H9 (cell line): ENCODE data around the gene CBFA2T2. TPM values are rescaled to one million over a fixed set of nuclear protein-coding genes. Genes with fewer than 3 reads are reported as not detected.

Experiments
- DNase-seq: peaks from one replicate; pipeline ENCODE4 v3.0.0-alpha.2; 2017
- H2AFZ ChIP-seq: one replicate; pipeline ENCODE4 v1.6.1; 2013; ENCODE audit warnings: mild to moderate bottlenecking, low read length, control low read depth, moderate library complexity
- H2AK5ac ChIP-seq: 2 replicates; pipeline ENCODE4 v1.6.1; 2013; ENCODE audit warnings: low read length, control low read depth, mixed read lengths; ENCODE audit not compliant: insufficient read length
- H2BK120ac ChIP-seq: one replicate; pipeline ENCODE4 v1.6.1; 2013; ENCODE audit warnings: low read depth, mild to moderate bottlenecking, low read length, control low read depth, inconsistent platforms; ENCODE audit not compliant: poor library complexity, severe bottlenecking
- H2BK12ac ChIP-seq: 2 replicates; pipeline ENCODE4 v1.6.1; 2013; ENCODE audit warnings: low read length, control low read depth, mixed read lengths, low read depth; ENCODE audit not compliant: insufficient read length
- H2BK15ac ChIP-seq: 2 replicates; pipeline ENCODE4 v1.6.1; 2013; ENCODE audit warnings: low read depth, low read length, control low read depth
- H2BK20ac ChIP-seq: one replicate; pipeline ENCODE4 v1.6.1; 2013; ENCODE audit warnings: low read depth, mild to moderate bottlenecking, low read length, control low read depth, inconsistent platforms; ENCODE audit not compliant: poor library complexity, severe bottlenecking
- H2BK5ac ChIP-seq: 2 replicates; pipeline ENCODE4 v1.6.1; 2013; ENCODE audit warnings: low read length, control low read depth, mixed read lengths; ENCODE audit not compliant: insufficient read length
- H3K14ac ChIP-seq: 2 replicates; pipeline ENCODE4 v1.6.1; 2013; ENCODE audit warnings: low read length, control low read depth; ENCODE audit not compliant: insufficient read depth
- H3K18ac ChIP-seq: 2 replicates; pipeline ENCODE4 v1.6.1; 2013; ENCODE audit warnings: low read depth, mild to moderate bottlenecking, mixed read lengths, low read length, control low read depth; ENCODE audit not compliant: insufficient read length
- H3K23ac ChIP-seq: 2 replicates; pipeline ENCODE4 v1.6.1; 2013; ENCODE audit warnings: low read length, control low read depth, mixed read lengths, low read depth; ENCODE audit not compliant: insufficient read length
- H3K23me2 ChIP-seq: 2 replicates; pipeline ENCODE4 v1.6.1; 2013; ENCODE audit warnings: low read depth, mild to moderate bottlenecking, mixed read lengths, low read length, control low read depth; ENCODE audit not compliant: insufficient read length, poor library complexity, severe bottlenecking
- H3K27ac ChIP-seq: 2 replicates; pipeline ENCODE4 v1.5.1; 2013; ENCODE audit warnings: low read length, control low read depth, mixed read lengths, low read depth; ENCODE audit not compliant: insufficient read length
- H3K27me3 ChIP-seq: 2 replicates; pipeline ENCODE4 v1.6.1; 2013; ENCODE audit warnings: low read length, control low read depth, inconsistent platforms; ENCODE audit not compliant: insufficient read depth
- H3K4ac ChIP-seq: 2 replicates; pipeline ENCODE4 v1.6.1; 2013; ENCODE audit warnings: low read depth, mild to moderate bottlenecking, control low read depth, inconsistent platforms, low read length, moderate library complexity
- H3K4me1 ChIP-seq: 2 replicates; pipeline ENCODE4 v1.6.1; 2013; ENCODE audit warnings: low read length, control low read depth, inconsistent platforms; ENCODE audit not compliant: insufficient read depth
- H3K4me2 ChIP-seq: 2 replicates; pipeline ENCODE4 v1.6.1; 2013; ENCODE audit warnings: low read length, control low read depth, mixed read lengths; ENCODE audit not compliant: insufficient read length, insufficient read depth
- H3K56ac ChIP-seq: 2 replicates; pipeline ENCODE4 v1.6.1; 2013; ENCODE audit warnings: low read depth, mild to moderate bottlenecking, mixed read lengths, low read length, control low read depth; ENCODE audit not compliant: insufficient read length
- H3K79me1 ChIP-seq: 2 replicates; pipeline ENCODE4 v1.6.1; 2013; ENCODE audit warnings: low read depth, mild to moderate bottlenecking, moderate library complexity, low read length, control low read depth, inconsistent platforms; ENCODE audit not compliant: insufficient read depth, poor library complexity, severe bottlenecking
- H3K79me2 ChIP-seq: 2 replicates; pipeline ENCODE4 v1.6.1; 2013; ENCODE audit warnings: low read length, control low read depth, inconsistent platforms; ENCODE audit not compliant: insufficient read depth
- H3K9ac ChIP-seq: 2 replicates; pipeline ENCODE4 v1.6.1; 2013; ENCODE audit warnings: low read length, control low read depth, mixed read lengths; ENCODE audit not compliant: insufficient read length; ENCODE audit errors: extremely low read depth
- H3K9me3 ChIP-seq: one replicate; pipeline ENCODE4 v1.6.1; 2013; ENCODE audit warnings: low read depth, low read length, inconsistent platforms; ENCODE audit not compliant: control insufficient read depth
- H3T11ph ChIP-seq: one replicate; pipeline ENCODE4 v1.6.1; 2013; ENCODE audit warnings: mild to moderate bottlenecking, low read length, control low read depth, inconsistent platforms
- H4K20me1 ChIP-seq: one replicate; pipeline ENCODE4 v1.6.1; 2013; ENCODE audit not compliant: control insufficient read depth, insufficient read length, insufficient read depth
- H4K5ac ChIP-seq: 2 replicates; pipeline ENCODE4 v1.6.1; 2013; ENCODE audit warnings: low read depth, mild to moderate bottlenecking, mixed read lengths, low read length, control low read depth; ENCODE audit not compliant: insufficient read length
- H4K8ac ChIP-seq: replicated peaks from 2 replicates; pipeline ENCODE4 v1.6.1; 2013; ENCODE audit warnings: low read length, control low read depth, mixed read lengths, low read depth; ENCODE audit not compliant: insufficient read length
- H4K91ac ChIP-seq: 2 replicates; pipeline ENCODE4 v1.6.1; 2013; ENCODE audit warnings: low read depth, mild to moderate bottlenecking, moderate library complexity, mixed read lengths, low read length, control low read depth; ENCODE audit not compliant: insufficient read length
- H3K27ac Mint-ChIP-seq, 3 experiments: 2 replicates in 2 of 3; 3 replicates in 1 of 3; pipeline ENCODE4 v1.8.0; 2020 to 2021; ENCODE audit warnings: mixed read lengths in 3 of 3, mild to moderate bottlenecking in 1 of 3, moderate library complexity in 1 of 3
- H3K27me3 Mint-ChIP-seq: 2 replicates; pipeline ENCODE4 v1.8.0; 2021; ENCODE audit warnings: low read depth, mild to moderate bottlenecking, moderate library complexity, mixed read lengths
- H3K36me3 Mint-ChIP-seq, 3 experiments: 2 replicates in 2 of 3; 3 replicates in 1 of 3; pipeline ENCODE4 v1.8.0; 2020 to 2021; ENCODE audit warnings: low read depth in 3 of 3, mixed read lengths in 3 of 3; ENCODE audit not compliant: insufficient read depth in 1 of 3
- H3K4me1 Mint-ChIP-seq, 2 experiments: 2 replicates each; pipeline ENCODE4 v1.8.0; 2020; ENCODE audit warnings: mixed read lengths in 2 of 2
- H3K4me3 Mint-ChIP-seq, 2 experiments: 2 replicates in 1 of 2; 3 replicates in 1 of 2; pipeline ENCODE4 v1.8.0; 2020 to 2021; ENCODE audit warnings: mild to moderate bottlenecking in 2 of 2, mixed read lengths in 2 of 2, moderate library complexity in 1 of 2
- H3K9me3 Mint-ChIP-seq, 2 experiments: 2 replicates in 1 of 2; 3 replicates in 1 of 2; pipeline ENCODE4 v1.8.0; 2020; ENCODE audit warnings: mild to moderate bottlenecking in 2 of 2, mixed read lengths in 2 of 2, moderate library complexity in 1 of 2
- CTCF ChIP-seq: fragments of 200-600 bp; sonication (generic); conservative IDR thresholded peaks from 3 replicates; pipeline ENCODE4 v1.8.0; 2021; ENCODE audit warnings: antibody characterized with exemption, mild to moderate bottlenecking
- WGBS: extraction: QIAGEN DNeasy Blood & Tissue Kit; methylation state at CpG from one replicate; pipeline ENCODE4 v1.1.7; 2013; ENCODE audit warnings: missing lambda C conversion rate, low lambda C conversion rate, mixed read lengths; ENCODE audit not compliant: insufficient read length; ENCODE audit errors: extremely low coverage; 5-methylcytosine and 5-hydroxymethylcytosine counted together
- total RNA-seq: library from RNA; stranded (reverse); gene quantifications from 2 replicates; pipeline ENCODE4 v1.2.1, GENCODE V29; 2021

CBFA2T2 gene
- total RNA-seq, 1 experiment from 2014 or later, result 11.2 TPM

- Histone ChIP-seq H3K79me1 (no peaks in the 10 kb centered on the region), H2BK20ac (no peak overlapping the region), H3K9ac (no peak overlapping the region), H2BK12ac (no peak overlapping the region), H3K4ac (no peak overlapping the region), H2BK5ac (no peak overlapping the region), H2AK5ac (no peak overlapping the region), H3K9me3 (no peaks in the 10 kb centered on the region), H3K79me2 (no peaks in the 10 kb centered on the region), H3T11ph (no peak overlapping the region), H4K20me1 (no peaks in the 10 kb centered on the region), H3K27me3 (no peaks in the 10 kb centered on the region), H3K27ac (no peak overlapping the region), H4K8ac (no peak overlapping the region), H3K23ac (no peak overlapping the region), H2BK120ac (no peak overlapping the region), H4K5ac (no peak overlapping the region), H2BK15ac (no peak overlapping the region), H3K18ac (no peak overlapping the region), H3K4me1 (no peaks in the 10 kb centered on the region), H4K91ac (no peak overlapping the region), H3K56ac (no peak overlapping the region), H3K4me2 (no peak overlapping the region), H3K14ac (no peak overlapping the region), H3K23me2 (no peaks in the 10 kb centered on the region), H2AFZ (no peak overlapping the region)
- H3K4me3 Mint-ChIP-seq, result no peak overlapping the region
- no peaks in the 10 kb centered on the region for H3K27me3 Mint-ChIP-seq
- peaks cover 0 to under 1% of the 10 kb centered on the region in 2 experiments; a peak in 2 of 4 replicates for H3K4me1 Mint-ChIP-seq
- H3K27ac Mint-ChIP-seq, result no peak overlapping the region; a peak in 1 of 7 replicates
- no CpG with 5 or more reads among the region's 5 CpGs for WGBS
- DNase-seq, result no peak
- no peak for TF ChIP-seq CTCF
- H3K36me3 Mint-ChIP-seq, result peaks cover 0 to 4% (median 0%) of the 10 kb centered on the region in 3 experiments; a peak in 3 of 7 replicates
- H3K9me3 Mint-ChIP-seq, result no peaks in the 10 kb centered on the region
Observed at GRCh38 chr20:33602826-33603590, 113.1 kb downstream of the CBFA2T2 start.
